HCT116 (cell line): ENCODE data around the gene PAGR1. TPM values are rescaled to one million over a fixed set of nuclear protein-coding genes. Genes with fewer than 3 reads are reported as not detected.

Experiments
- ATAC-seq: fragments of 200-7000 bp; cut with Tn5 transposase; 2 replicates; pipeline ENCODE4 v1.9.1; 2020; ENCODE audit warnings: mild to moderate bottlenecking, moderate library complexity
- BruUV-seq: library from RNA; stranded (reverse); fragments of 400-500 nt; replicated peaks from 2 replicates; lab custom pipeline; 2021; lab: Mats Ljungman, UMichigan
- CTCF ChIA-PET: fragments of 300-600 bp; sonication (Branson Sonifier 250); formaldehyde crosslinking; loops from one replicate; lab custom pipeline; 2021; ENCODE audit warnings: antibody characterized with exemption; lab: Charles Lee
- POLR2A ChIA-PET: fragments of 300-600, 350-600 bp; sonication (Branson Sonifier 250); formaldehyde crosslinking; loops from one replicate; lab custom pipeline; 2021; ENCODE audit warnings: antibody characterized with exemption; lab: Charles Lee
- RAD21 ChIA-PET, 2 experiments: fragments of 300-600 bp; sonication (Branson Sonifier 250); formaldehyde crosslinking; loops; one replicate each; lab custom pipeline; 2023; ENCODE audit warnings: low total read pairs in 2 of 2; ENCODE audit not compliant: uncharacterized antibody in 2 of 2, unreplicated experiment in 2 of 2, low non-redundant PET in 1 of 2; lab: Charles Lee
- DNase-seq: peaks from one replicate; pipeline ENCODE4 v3.0.0-alpha.2; 2010; ENCODE audit warnings: low read depth, low spot score
- H2AFZ ChIP-seq: fragments of 200-600 bp; shearing (Covaris generic), sonication (generic); 2 replicates; pipeline ENCODE4 v1.6.1; 2017; ENCODE audit warnings: low read depth, mixed run types, mixed read lengths, antibody characterized with exemption, low read length; ENCODE audit not compliant: poor library complexity, severe bottlenecking
- H3K27ac ChIP-seq: 2 replicates; pipeline ENCODE4 v1.5.1; 2012; ENCODE audit warnings: low read depth, low read length
- H3K27me3 ChIP-seq: fragments of 200-600 bp; sonication (generic); 2 replicates; pipeline ENCODE4 v1.6.1; 2016; ENCODE audit warnings: mixed run types, low read length, mixed read lengths; ENCODE audit not compliant: insufficient read depth
- H3K36me3 ChIP-seq, 2 experiments: fragments of 200-500 bp in 1 of 2; fragments of 200-600 bp in 1 of 2; sonication (Bioruptor generic) in 1 of 2; sonication (generic) in 1 of 2; 2 replicates each; pipeline versions ENCODE4 v1.5.1 to v1.6.1; 2014 to 2016; ENCODE audit warnings: low read length in 2 of 2, inconsistent platforms in 1 of 2, mixed read lengths in 1 of 2, mixed run types in 1 of 2; ENCODE audit not compliant: insufficient read depth in 2 of 2, control insufficient read depth in 1 of 2
- H3K4me1 ChIP-seq, 2 experiments: fragments of 200-600 bp in 1 of 2; sonication (generic) in 1 of 2; 2 replicates each; pipeline versions ENCODE4 v1.5.1 to v1.6.1; 2012 to 2017; ENCODE audit warnings: low read length in 2 of 2, inconsistent platforms in 1 of 2, mild to moderate bottlenecking in 1 of 2, mixed read lengths in 1 of 2, mixed run types in 1 of 2, moderate library complexity in 1 of 2; ENCODE audit not compliant: insufficient read depth in 2 of 2, control insufficient read depth in 1 of 2
- H3K4me2 ChIP-seq: fragments of 200-600 bp; sonication (generic); 2 replicates; pipeline ENCODE4 v1.6.1; 2017; ENCODE audit warnings: mixed run types, low read length, mixed read lengths
- H3K4me3 ChIP-seq, 2 experiments: fragments of 200-600 bp in 1 of 2; sonication (generic) in 1 of 2; replicated peaks in 1 of 2; 2 replicates each; pipeline ENCODE4 v1.5.1; 2011 to 2016; ENCODE audit warnings: low read length in 2 of 2, control low read depth in 1 of 2, low read depth in 1 of 2, mild to moderate bottlenecking in 1 of 2, mixed read lengths in 1 of 2, mixed run types in 1 of 2
- H3K79me2 ChIP-seq: fragments of 200-600 bp; sonication (generic); 2 replicates; pipeline ENCODE4 v1.6.1; 2017; ENCODE audit warnings: mild to moderate bottlenecking, mixed run types, low read length, moderate library complexity, mixed read lengths; ENCODE audit not compliant: insufficient read depth
- H3K9ac ChIP-seq: fragments of 200-600 bp; sonication (generic); 2 replicates; pipeline ENCODE4 v1.6.1; 2016; ENCODE audit warnings: low read length, mixed read lengths
- H3K9me2 ChIP-seq: fragments of 200-600 bp; sonication (generic), shearing (Covaris generic); 2 replicates; pipeline ENCODE4 v1.6.1; 2017; ENCODE audit warnings: mixed run types, mild to moderate bottlenecking, moderate library complexity; ENCODE audit not compliant: insufficient read depth
- H3K9me3 ChIP-seq, 2 experiments: fragments of 200-500 bp in 1 of 2; fragments of 200-600 bp in 1 of 2; sonication (Bioruptor generic) in 1 of 2; sonication (generic) in 1 of 2; 2 replicates each; pipeline ENCODE4 v1.6.1; 2014 to 2017; ENCODE audit warnings: low read length in 2 of 2, mixed read lengths in 2 of 2, inconsistent platforms in 1 of 2, low read depth in 1 of 2, mild to moderate bottlenecking in 1 of 2, mixed run types in 1 of 2, moderate library complexity in 1 of 2; ENCODE audit not compliant: control insufficient read depth in 1 of 2, insufficient read depth in 1 of 2
- H4K20me1 ChIP-seq: fragments of 200-600 bp; sonication (generic), shearing (Covaris generic); 2 replicates; pipeline ENCODE4 v1.6.1; 2017; ENCODE audit warnings: mixed run types, mild to moderate bottlenecking, moderate library complexity; ENCODE audit not compliant: insufficient read depth
- POLR2A ChIP-seq: IDR thresholded peaks from 2 replicates; pipeline ENCODE4 v1.7.0; 2011; ENCODE audit warnings: borderline replicate concordance; ENCODE audit not compliant: insufficient read depth, insufficient read length; ENCODE audit errors: extremely low read depth
- POLR2AphosphoS5 ChIP-seq: IDR thresholded peaks from 2 replicates; pipeline ENCODE4 v1.6.1; 2011; ENCODE audit warnings: mild to moderate bottlenecking, low read depth, low read length, moderate library complexity
- TCF7L2 ChIP-seq: IDR thresholded peaks from 2 replicates; pipeline ENCODE4 v1.7.0; 2011; ENCODE audit warnings: borderline replicate concordance, inconsistent platforms; ENCODE audit not compliant: insufficient read depth, insufficient read length; ENCODE audit errors: extremely low read depth
- YY1 ChIP-seq: IDR thresholded peaks from 2 replicates; pipeline ENCODE4 v1.6.1; 2011; ENCODE audit warnings: low read length, low read depth, moderate library complexity, mild to moderate bottlenecking; ENCODE audit not compliant: insufficient replicate concordance; ENCODE audit errors: extremely low read depth
- ZFX ChIP-seq: fragments of 450-650 bp; IDR thresholded peaks from 2 replicates; pipeline ENCODE4 v1.6.1; 2017
- intact Hi-C: fragments of 100-400 bp; cut with micrococcal nuclease; formaldehyde crosslinking; loops from 2 replicates; pipeline ENCODE4 v1.10.0; 2022
- total RNA-seq: library from RNA; stranded (reverse); gene quantifications from one replicate; pipeline ENCODE4 v1.2.1, GENCODE V29; 2021; ENCODE audit not compliant: unreplicated experiment
- TF ChIP-seq, protein P1 (sequence below): IDR thresholded peaks from 2 replicates; pipeline ENCODE4 v1.6.1; 2011; ENCODE audit warnings: mild to moderate bottlenecking, low read length, moderate library complexity; ENCODE audit not compliant: insufficient replicate concordance; ENCODE audit errors: extremely low read depth

Gene PAGR1
- total RNA-seq, 1 experiment from 2014 or later, result 28.9 TPM

DNA sequence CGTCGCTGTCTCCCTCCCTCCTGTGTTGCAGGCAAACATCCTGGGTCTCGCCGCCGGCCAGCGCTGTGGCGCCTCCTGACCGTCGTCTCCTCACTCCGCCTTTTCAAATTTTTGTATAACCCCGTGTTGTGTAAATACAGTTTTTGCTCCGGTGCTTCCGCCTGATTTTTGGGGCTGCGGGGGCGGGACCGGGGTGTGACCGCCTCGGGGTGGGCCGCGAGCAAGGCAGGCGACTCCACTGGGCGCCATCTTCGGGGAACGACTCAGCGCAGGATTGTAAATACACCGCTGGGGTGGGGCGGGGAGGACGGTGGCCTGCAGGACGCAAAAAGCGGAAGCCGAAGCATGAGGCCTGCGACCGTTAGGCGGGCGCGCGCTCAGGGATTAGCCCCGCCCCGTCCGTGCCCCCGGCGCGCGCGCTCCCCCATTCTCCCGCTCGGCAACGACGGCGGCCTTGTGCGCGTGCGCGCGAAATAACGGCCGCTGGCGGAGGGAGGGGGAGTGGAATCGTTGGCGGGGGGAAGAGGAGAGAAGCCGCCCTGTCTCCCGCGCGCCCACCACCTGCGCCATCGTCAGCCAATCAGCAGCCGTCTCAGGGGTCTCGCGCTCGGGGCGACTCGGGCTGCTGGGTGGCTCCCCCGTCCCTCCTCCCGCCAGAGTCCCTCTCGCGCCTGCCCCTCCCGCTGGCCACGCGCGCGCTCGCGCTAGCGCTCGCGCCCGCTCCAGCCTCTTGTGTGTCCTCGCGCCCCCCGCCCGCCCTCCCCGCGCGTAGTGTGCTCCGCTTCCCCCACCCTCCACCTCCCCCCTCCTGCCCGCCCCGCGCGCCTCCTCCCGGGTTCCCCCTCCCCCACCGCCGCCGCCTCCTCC, 10.5 kb upstream of the PAGR1 start:
- no TSS peak for BruUV-seq
- no peaks in the 10 kb centered on the region for H3K9me2 ChIP-seq
- intact Hi-C loops, result loop anchor here (2.0 kb wide), 1 partner anchor 15 kb away; the partner anchor contains the start of gene KIF22
- H3K27ac ChIP-seq, result peak overlapping the region; percentile 85
- peak overlapping the region; percentile 67 to 70 for H3K4me3 ChIP-seq
- peaks cover 9 to 38% of the 10 kb centered on the region in 2 experiments; a peak in 3 of 4 replicates for H3K36me3 ChIP-seq
- ChIA-PET POLR2A (interaction anchor here (0.7 to 1.2 kb wide), 4 partner anchors 10 to 105 kb away, joined by 3 to 4 read pairs (median 4); partner anchors contain the start of genes KIF22 and MVP), RAD21 (interaction anchor here (0.9 to 1.1 kb wide), 2 partner anchors 11 to 105 kb away, joined by 4 to 9 read pairs; partner anchors contain the start of gene PAGR1 (in 1 of the 2))
- peak; percentile 93 for DNase-seq
- peak overlapping the region; percentile 84 for H3K9ac ChIP-seq
- peak; percentile 56 for ATAC-seq
- no peaks in the 10 kb centered on the region for H3K9me3 ChIP-seq
- peaks cover 33% of the 10 kb centered on the region for H3K79me2 ChIP-seq
- TF ChIP-seq TCF7L2 (no peak), POLR2AphosphoS5 (peak; percentile 94), ZFX (peak; percentile 31; the same call in 1 of the 2 replicates), YY1 (peak; percentile 95), POLR2A (peak; percentile 75)
- TF ChIP-seq, protein P1, sequence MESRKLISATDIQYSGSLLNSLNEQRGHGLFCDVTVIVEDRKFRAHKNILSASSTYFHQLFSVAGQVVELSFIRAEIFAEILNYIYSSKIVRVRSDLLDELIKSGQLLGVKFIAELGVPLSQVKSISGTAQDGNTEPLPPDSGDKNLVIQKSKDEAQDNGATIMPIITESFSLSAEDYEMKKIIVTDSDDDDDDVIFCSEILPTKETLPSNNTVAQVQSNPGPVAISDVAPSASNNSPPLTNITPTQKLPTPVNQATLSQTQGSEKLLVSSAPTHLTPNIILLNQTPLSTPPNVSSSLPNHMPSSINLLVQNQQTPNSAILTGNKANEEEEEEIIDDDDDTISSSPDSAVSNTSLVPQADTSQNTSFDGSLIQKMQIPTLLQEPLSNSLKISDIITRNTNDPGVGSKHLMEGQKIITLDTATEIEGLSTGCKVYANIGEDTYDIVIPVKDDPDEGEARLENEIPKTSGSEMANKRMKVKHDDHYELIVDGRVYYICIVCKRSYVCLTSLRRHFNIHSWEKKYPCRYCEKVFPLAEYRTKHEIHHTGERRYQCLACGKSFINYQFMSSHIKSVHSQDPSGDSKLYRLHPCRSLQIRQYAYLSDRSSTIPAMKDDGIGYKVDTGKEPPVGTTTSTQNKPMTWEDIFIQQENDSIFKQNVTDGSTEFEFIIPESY, result peak; percentile 89
- TF ChIP-seq, all 23 proteins: peak for 5
- Histone ChIP-seq H4K20me1 (no peaks in the 10 kb centered on the region), H3K4me1 (peaks cover 26 to 54% of the 10 kb centered on the region in 2 experiments), H3K4me2 (peak overlapping the region; percentile 87), H3K27me3 (no peaks in the 10 kb centered on the region), H2AFZ (no peak overlapping the region)
- CTCF ChIA-PET, result interaction anchor here (0.6 to 3.5 kb wide), 5 partner anchors 9 to 43 kb away, joined by 3 to 36 read pairs (median 6); partner anchors contain the start of genes KIF22 and PAGR1
